ENCODE data around the gene AMACR.
A peak's percentile ranks its signal among the peaks of the same experiment; 100 is the strongest.
"Not testable (repeated sequence)": the region's sequence is repeated elsewhere in the genome, so short reads cannot be mapped to it uniquely, and the experiment has no call there.

AMACR gene

GRCh38 chr5:33958176-33958575 is 49.7 kb downstream of the AMACR start:
- H3K36me3 ChIP-seq (ENCODE audit: insufficient read depth, low read length): no peaks in the 10 kb centered on the region
- no peaks in the 10 kb centered on the region for H3K27me3 ChIP-seq (ENCODE audit: control insufficient read depth in 1 of 2, insufficient read depth in 2 of 2, low read length in 2 of 2)
- no peak overlapping the region for H3K4me3 ChIP-seq (ENCODE audit: low read depth in 1 of 2, low read length in 2 of 2)
- H3K27ac ChIP-seq (ENCODE audit: low read depth, low read length): no peak overlapping the region
- no peak overlapping the region for H3K9ac ChIP-seq (ENCODE audit: low read length)
- no peaks in the 10 kb centered on the region for H3K4me1 ChIP-seq (ENCODE audit: insufficient read depth, low read length)
- no peaks in the 10 kb centered on the region for H3K9me3 ChIP-seq (ENCODE audit: low read length)

DNA sequence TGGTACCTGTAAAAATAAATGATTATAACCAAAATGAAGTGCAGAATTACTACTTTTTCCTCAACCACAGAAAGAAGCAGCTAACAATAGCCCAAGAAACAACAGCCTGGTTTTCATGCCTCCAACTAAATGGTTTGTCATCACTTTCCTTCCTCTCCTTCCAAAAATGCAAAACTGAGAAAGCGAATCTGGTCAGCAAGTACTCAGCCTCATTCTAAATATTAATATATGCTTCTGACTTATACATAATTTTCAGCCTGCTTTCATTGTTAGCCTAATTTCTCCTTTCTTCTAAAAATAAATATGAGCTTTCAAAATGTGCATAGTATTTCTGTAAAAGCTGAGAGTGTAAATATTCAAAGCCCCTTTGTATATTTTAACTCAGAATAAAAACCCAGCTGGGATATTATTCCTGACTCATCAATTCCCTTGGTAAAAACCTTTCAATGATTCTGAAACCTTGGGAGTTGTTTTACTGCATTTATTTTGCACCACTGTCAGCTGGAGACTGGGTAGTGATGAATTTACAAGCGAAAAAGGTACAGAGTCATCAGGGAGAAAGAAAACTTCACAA is 50.2 kb downstream of the AMACR start:
- Histone ChIP-seq H3K36me3 (ENCODE audit: insufficient read depth, low read length) (no peaks in the 10 kb centered on the region), H3K27me3 (ENCODE audit: control insufficient read depth in 1 of 2, insufficient read depth in 2 of 2, low read length in 2 of 2) (no peaks in the 10 kb centered on the region)

DNA sequence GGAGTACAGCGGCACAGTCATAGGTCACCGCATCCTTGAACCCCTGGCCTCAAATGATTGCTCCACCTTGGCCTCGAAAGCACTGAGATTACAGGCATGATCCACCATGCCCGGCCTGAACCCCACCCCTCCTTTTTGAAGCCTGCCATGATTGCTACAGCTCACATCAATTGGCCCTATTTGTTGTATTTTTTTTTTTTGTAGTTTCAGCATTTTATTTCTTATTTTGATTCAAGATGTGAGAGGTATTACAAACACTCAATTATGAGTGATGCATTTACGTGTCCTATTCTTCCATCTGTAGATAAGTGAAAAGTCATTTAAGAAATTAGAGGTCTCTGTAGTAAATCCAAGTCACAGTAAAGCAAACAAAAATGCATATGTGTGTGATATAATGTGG is 55.7 kb downstream of the AMACR start:
- H3K4me3 ChIP-seq (ENCODE audit: low read depth in 1 of 2, low read length in 2 of 2); H3K27me3 ChIP-seq (ENCODE audit: control insufficient read depth in 1 of 2, insufficient read depth in 2 of 2, low read length in 2 of 2); H3K36me3 ChIP-seq (ENCODE audit: insufficient read depth, low read length); H3K4me1 ChIP-seq (ENCODE audit: insufficient read depth, low read length); H3K27ac ChIP-seq (ENCODE audit: low read depth, low read length); H3K9me3 ChIP-seq (ENCODE audit: low read length); H3K9ac ChIP-seq (ENCODE audit: low read length): not testable (repeated sequence)

More for the DNA sequence above, 50.2 kb downstream of the AMACR start:
- H3K27ac ChIP-seq (ENCODE audit: low read depth, low read length): no peak overlapping the region
- H3K4me1 ChIP-seq (ENCODE audit: insufficient read depth, low read length): no peaks in the 10 kb centered on the region
- no peaks in the 10 kb centered on the region for H3K9me3 ChIP-seq (ENCODE audit: low read length)
- no peak overlapping the region for H3K9ac ChIP-seq (ENCODE audit: low read length)
- no peak overlapping the region for H3K4me3 ChIP-seq (ENCODE audit: low read depth in 1 of 2, low read length in 2 of 2)

GRCh38 chr5:33944543-33945132 is 63.2 kb downstream of the AMACR start:
- Histone ChIP-seq H3K9me3 (ENCODE audit: low read length) (no peaks in the 10 kb centered on the region), H3K27me3 (ENCODE audit: control insufficient read depth in 1 of 2, insufficient read depth in 2 of 2, low read length in 2 of 2) (peaks cover 7 to 15% of the 10 kb centered on the region in 2 donors), H3K4me1 (ENCODE audit: insufficient read depth, low read length) (no peaks in the 10 kb centered on the region), H3K36me3 (ENCODE audit: insufficient read depth, low read length) (no peaks in the 10 kb centered on the region), H3K9ac (ENCODE audit: low read length) (no peak overlapping the region), H3K4me3 (ENCODE audit: low read depth in 1 of 2, low read length in 2 of 2) (no peak overlapping the region), H3K27ac (ENCODE audit: low read depth, low read length) (no peak overlapping the region)

DNA sequence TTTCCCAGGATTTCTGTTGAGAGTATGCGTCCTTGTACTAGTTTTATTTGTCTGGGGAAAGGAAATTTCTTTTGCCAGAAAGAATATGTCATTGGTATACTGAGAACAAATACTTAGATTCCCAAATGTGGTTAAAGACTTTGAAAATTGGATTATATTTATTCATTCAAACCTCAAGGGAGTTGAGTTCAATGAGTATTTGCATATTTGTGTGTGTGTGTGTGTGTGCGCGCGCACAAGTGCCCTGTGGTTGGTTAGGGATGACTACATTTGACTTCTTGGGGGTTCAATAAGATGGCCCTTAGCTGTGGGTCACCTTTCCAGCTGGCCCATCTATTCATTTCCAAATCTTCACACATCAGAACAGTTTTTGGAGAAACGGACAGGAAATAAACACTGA is 66.8 kb downstream of the AMACR start:
- Histone ChIP-seq H3K9ac (ENCODE audit: low read length) (no peak overlapping the region), H3K4me1 (ENCODE audit: insufficient read depth, low read length) (no peaks in the 10 kb centered on the region), H3K9me3 (ENCODE audit: low read length) (no peaks in the 10 kb centered on the region), H3K36me3 (ENCODE audit: insufficient read depth, low read length) (no peaks in the 10 kb centered on the region), H3K27me3 (ENCODE audit: control insufficient read depth in 1 of 2, insufficient read depth in 2 of 2, low read length in 2 of 2) (peaks cover 36 to 44% of the 10 kb centered on the region in 2 donors), H3K4me3 (ENCODE audit: low read depth in 1 of 2, low read length in 2 of 2) (no peak overlapping the region), H3K27ac (ENCODE audit: low read depth, low read length) (no peak overlapping the region)

GRCh38 chr5:33939556-33940262 is 68.1 kb downstream of the AMACR start:
- no peaks in the 10 kb centered on the region for H3K9me3 ChIP-seq (ENCODE audit: low read length)
- H3K27ac ChIP-seq (ENCODE audit: low read depth, low read length): no peak overlapping the region
- H3K27me3 ChIP-seq (ENCODE audit: control insufficient read depth in 1 of 2, insufficient read depth in 2 of 2, low read length in 2 of 2): peaks cover 36 to 52% of the 10 kb centered on the region in 2 donors

GRCh38 chr5:33938881-33939280 is 69.0 kb downstream of the AMACR start:
- H3K4me3 ChIP-seq (ENCODE audit: low read depth in 1 of 2, low read length in 2 of 2): no peak overlapping the region
- no peaks in the 10 kb centered on the region for H3K4me1 ChIP-seq (ENCODE audit: insufficient read depth, low read length)
- no peaks in the 10 kb centered on the region for H3K9me3 ChIP-seq (ENCODE audit: low read length)
- H3K9ac ChIP-seq (ENCODE audit: low read length): no peak overlapping the region
- H3K36me3 ChIP-seq (ENCODE audit: insufficient read depth, low read length): no peaks in the 10 kb centered on the region
- H3K27ac ChIP-seq (ENCODE audit: low read depth, low read length): no peak overlapping the region
- peaks cover 36 to 52% of the 10 kb centered on the region in 2 donors for H3K27me3 ChIP-seq (ENCODE audit: control insufficient read depth in 1 of 2, insufficient read depth in 2 of 2, low read length in 2 of 2)

More at GRCh38 chr5:33939556-33940262, 68.1 kb downstream of the AMACR start:
- Histone ChIP-seq H3K9ac (ENCODE audit: low read length) (no peak overlapping the region), H3K4me1 (ENCODE audit: insufficient read depth, low read length) (no peaks in the 10 kb centered on the region), H3K36me3 (ENCODE audit: insufficient read depth, low read length) (no peaks in the 10 kb centered on the region), H3K4me3 (ENCODE audit: low read depth in 1 of 2, low read length in 2 of 2) (no peak overlapping the region)

GRCh38 chr5:33938507-33938796 is 69.4 kb downstream of the AMACR start:
- no peak overlapping the region for H3K9ac ChIP-seq (ENCODE audit: low read length)
- no peaks in the 10 kb centered on the region for H3K4me1 ChIP-seq (ENCODE audit: insufficient read depth, low read length)
- H3K4me3 ChIP-seq (ENCODE audit: low read depth in 1 of 2, low read length in 2 of 2): no peak overlapping the region
- no peaks in the 10 kb centered on the region for H3K9me3 ChIP-seq (ENCODE audit: low read length)
- H3K36me3 ChIP-seq (ENCODE audit: insufficient read depth, low read length): no peaks in the 10 kb centered on the region
- H3K27me3 ChIP-seq (ENCODE audit: control insufficient read depth in 1 of 2, insufficient read depth in 2 of 2, low read length in 2 of 2): peaks cover 36 to 52% of the 10 kb centered on the region in 2 donors
- H3K27ac ChIP-seq (ENCODE audit: low read depth, low read length): no peak overlapping the region

GRCh38 chr5:33937707-33938506 is 69.9 kb downstream of the AMACR start:
- no peak overlapping the region for H3K27ac ChIP-seq (ENCODE audit: low read depth, low read length)
- H3K4me3 ChIP-seq (ENCODE audit: low read depth in 1 of 2, low read length in 2 of 2): no peak overlapping the region
- H3K36me3 ChIP-seq (ENCODE audit: insufficient read depth, low read length): no peaks in the 10 kb centered on the region
- no peak overlapping the region for H3K9ac ChIP-seq (ENCODE audit: low read length)
- no peaks in the 10 kb centered on the region for H3K4me1 ChIP-seq (ENCODE audit: insufficient read depth, low read length)
- no peaks in the 10 kb centered on the region for H3K9me3 ChIP-seq (ENCODE audit: low read length)
- H3K27me3 ChIP-seq (ENCODE audit: control insufficient read depth in 1 of 2, insufficient read depth in 2 of 2, low read length in 2 of 2): peaks cover 36 to 52% of the 10 kb centered on the region in 2 donors

DNA sequence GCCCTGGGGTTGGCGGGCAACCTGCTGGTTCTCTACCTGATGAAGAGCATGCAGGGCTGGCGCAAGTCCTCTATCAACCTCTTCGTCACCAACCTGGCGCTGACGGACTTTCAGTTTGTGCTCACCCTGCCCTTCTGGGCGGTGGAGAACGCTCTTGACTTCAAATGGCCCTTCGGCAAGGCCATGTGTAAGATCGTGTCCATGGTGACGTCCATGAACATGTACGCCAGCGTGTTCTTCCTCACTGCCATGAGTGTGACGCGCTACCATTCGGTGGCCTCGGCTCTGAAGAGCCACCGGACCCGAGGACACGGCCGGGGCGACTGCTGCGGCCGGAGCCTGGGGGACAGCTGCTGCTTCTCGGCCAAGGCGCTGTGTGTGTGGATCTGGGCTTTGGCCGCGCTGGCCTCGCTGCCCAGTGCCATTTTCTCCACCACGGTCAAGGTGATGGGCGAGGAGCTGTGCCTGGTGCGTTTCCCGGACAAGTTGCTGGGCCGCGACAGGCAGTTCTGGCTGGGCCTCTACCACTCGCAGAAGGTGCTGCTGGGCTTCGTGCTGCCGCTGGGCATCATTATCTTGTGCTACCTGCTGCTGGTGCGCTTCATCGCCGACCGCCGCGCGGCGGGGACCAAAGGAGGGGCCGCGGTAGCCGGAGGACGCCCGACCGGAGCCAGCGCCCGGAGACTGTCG is 70.7 kb downstream of the AMACR start:
- H3K9me3 ChIP-seq (ENCODE audit: low read length): no peaks in the 10 kb centered on the region
- no peak overlapping the region for H3K27ac ChIP-seq (ENCODE audit: low read depth, low read length)
- H3K9ac ChIP-seq (ENCODE audit: low read length): no peak overlapping the region
- no peaks in the 10 kb centered on the region for H3K36me3 ChIP-seq (ENCODE audit: insufficient read depth, low read length)
- H3K4me1 ChIP-seq (ENCODE audit: insufficient read depth, low read length): no peaks in the 10 kb centered on the region
- peak overlapping the region in 1 of 2 donors; percentile 59 for H3K4me3 ChIP-seq (ENCODE audit: low read depth in 1 of 2, low read length in 2 of 2)
- peaks cover 36 to 52% of the 10 kb centered on the region in 2 donors for H3K27me3 ChIP-seq (ENCODE audit: control insufficient read depth in 1 of 2, insufficient read depth in 2 of 2, low read length in 2 of 2)
